NB4 (cell line): ENCODE data around the gene KDM5B.

Experiments used
- DNase-seq: peaks from one replicate; pipeline ENCODE4 v3.0.0; 2010; ENCODE audit warnings: low read depth
- H3K4me3 ChIP-seq: one replicate; pipeline ENCODE4 v1.5.1; 2011; ENCODE audit warnings: mild to moderate bottlenecking, low read depth, low read length, moderate library complexity
- MYC ChIP-seq: IDR thresholded peaks from 2 replicates; pipeline ENCODE4 v1.6.1; 2011; ENCODE audit warnings: low read depth, low read length
- POLR2A ChIP-seq: IDR thresholded peaks from 2 replicates; pipeline ENCODE4 v1.6.1; 2011; ENCODE audit warnings: mild to moderate bottlenecking; ENCODE audit not compliant: insufficient read length; ENCODE audit errors: extremely low read depth
- TF ChIP-seq, protein P1 (sequence below): IDR thresholded peaks from one replicate; pipeline ENCODE4 v1.5.1; 2012; ENCODE audit warnings: low read depth, low read length
- TF ChIP-seq, protein P2 (sequence below): IDR thresholded peaks from 2 replicates; pipeline ENCODE4 v1.6.1; 2011; ENCODE audit warnings: low read depth, low read length

The KDM5B gene

DNA sequence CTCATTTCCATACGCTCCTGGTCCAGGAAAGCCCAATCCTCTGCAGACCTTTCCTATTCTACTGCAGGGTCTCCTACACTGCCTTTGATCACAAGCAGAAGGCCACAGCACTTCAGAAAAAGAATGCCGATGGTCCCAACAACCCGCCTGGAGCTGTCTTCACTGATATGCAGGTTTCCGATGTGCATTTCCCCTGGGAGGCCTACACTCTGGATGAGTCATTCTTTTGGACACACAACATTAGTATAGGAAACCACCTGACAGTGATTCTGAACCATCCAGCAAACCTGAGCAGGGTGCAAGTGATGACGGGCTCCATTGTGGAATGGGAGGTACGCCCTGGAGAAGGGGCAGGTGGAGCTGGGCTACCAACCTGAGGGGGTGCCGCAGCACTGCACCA lies 17.5 kb upstream of the KDM5B start:
- no peak overlapping the region for H3K4me3 ChIP-seq
- TF ChIP-seq, protein P1, sequence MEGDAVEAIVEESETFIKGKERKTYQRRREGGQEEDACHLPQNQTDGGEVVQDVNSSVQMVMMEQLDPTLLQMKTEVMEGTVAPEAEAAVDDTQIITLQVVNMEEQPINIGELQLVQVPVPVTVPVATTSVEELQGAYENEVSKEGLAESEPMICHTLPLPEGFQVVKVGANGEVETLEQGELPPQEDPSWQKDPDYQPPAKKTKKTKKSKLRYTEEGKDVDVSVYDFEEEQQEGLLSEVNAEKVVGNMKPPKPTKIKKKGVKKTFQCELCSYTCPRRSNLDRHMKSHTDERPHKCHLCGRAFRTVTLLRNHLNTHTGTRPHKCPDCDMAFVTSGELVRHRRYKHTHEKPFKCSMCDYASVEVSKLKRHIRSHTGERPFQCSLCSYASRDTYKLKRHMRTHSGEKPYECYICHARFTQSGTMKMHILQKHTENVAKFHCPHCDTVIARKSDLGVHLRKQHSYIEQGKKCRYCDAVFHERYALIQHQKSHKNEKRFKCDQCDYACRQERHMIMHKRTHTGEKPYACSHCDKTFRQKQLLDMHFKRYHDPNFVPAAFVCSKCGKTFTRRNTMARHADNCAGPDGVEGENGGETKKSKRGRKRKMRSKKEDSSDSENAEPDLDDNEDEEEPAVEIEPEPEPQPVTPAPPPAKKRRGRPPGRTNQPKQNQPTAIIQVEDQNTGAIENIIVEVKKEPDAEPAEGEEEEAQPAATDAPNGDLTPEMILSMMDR: no peak
- DNase-seq: no peak

DNA sequence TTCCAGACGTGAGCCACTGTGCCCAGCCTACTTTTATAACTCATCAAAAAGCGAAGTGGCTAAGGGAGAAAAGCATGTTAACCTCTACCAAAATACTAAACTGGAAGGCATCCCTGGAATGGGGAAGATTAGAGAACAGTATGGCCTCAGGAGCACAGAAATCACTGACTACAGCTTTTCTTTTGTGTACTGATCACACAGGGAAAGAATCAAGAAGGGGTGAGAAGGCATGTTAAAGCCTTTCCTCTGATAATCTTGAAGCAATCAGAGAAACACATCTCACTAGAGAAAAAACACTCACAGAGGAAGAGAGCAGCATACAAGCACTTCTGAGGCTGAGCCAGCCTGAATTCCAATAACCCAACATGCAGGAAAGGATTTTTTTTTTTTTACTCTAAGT lies 13.2 kb upstream of the KDM5B start:
- DNase-seq: no peak
- TF ChIP-seq, protein P2, sequence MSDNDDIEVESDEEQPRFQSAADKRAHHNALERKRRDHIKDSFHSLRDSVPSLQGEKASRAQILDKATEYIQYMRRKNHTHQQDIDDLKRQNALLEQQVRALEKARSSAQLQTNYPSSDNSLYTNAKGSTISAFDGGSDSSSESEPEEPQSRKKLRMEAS: no peak
- TF ChIP-seq, protein P1: no peak
- TF ChIP-seq POLR2A: no peak
- no peak for TF ChIP-seq MYC
- no peak overlapping the region for H3K4me3 ChIP-seq

DNA sequence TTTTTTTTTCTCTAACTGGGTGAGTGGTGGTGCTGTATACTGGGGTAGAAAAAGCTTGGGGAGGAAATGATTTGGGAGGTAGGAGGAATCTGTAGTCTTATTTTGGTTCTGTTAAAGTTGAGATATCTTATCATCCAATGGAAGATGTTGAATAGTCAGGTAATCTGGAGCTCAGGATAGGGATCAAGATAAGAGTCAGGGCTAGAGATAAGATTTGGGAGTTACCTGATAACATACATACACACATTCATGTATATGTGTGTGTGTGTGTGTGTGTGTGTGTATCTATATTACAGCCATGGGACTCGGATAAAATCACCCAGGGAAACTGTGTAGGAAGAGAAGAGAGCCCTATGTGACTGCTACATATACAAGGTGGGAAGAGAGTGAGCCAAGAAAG lies 10.6 kb upstream of the KDM5B start:
- TF ChIP-seq, protein P1: no peak
- TF ChIP-seq MYC (no peak), POLR2A (no peak)
- TF ChIP-seq, protein P2: no peak
- DNase-seq: no peak
- no peak overlapping the region for H3K4me3 ChIP-seq

DNA sequence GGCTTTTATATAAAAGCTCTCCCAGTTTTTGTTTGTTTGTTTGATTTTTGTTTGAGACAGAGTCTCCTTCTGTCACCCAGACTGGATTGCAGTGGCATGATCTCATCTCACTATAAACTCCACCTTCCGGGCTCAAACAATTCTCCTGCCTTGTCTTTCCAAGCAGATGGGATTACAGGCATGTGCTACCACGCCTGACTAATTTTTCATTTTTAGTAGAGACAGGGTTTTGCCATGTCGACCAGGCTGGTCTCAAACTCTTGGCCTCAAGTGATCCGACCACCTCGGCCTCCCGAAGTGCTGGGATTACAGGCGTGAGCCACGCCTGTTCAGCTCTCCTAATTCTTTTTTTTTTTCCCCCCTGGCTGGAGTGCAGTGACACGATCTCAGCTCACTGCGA lies 6.9 kb upstream of the KDM5B start:
- no peak overlapping the region for H3K4me3 ChIP-seq
- DNase-seq: no peak
- TF ChIP-seq, protein P2: no peak
- TF ChIP-seq, protein P1: no peak
- TF ChIP-seq MYC (no peak), POLR2A (no peak)

DNA sequence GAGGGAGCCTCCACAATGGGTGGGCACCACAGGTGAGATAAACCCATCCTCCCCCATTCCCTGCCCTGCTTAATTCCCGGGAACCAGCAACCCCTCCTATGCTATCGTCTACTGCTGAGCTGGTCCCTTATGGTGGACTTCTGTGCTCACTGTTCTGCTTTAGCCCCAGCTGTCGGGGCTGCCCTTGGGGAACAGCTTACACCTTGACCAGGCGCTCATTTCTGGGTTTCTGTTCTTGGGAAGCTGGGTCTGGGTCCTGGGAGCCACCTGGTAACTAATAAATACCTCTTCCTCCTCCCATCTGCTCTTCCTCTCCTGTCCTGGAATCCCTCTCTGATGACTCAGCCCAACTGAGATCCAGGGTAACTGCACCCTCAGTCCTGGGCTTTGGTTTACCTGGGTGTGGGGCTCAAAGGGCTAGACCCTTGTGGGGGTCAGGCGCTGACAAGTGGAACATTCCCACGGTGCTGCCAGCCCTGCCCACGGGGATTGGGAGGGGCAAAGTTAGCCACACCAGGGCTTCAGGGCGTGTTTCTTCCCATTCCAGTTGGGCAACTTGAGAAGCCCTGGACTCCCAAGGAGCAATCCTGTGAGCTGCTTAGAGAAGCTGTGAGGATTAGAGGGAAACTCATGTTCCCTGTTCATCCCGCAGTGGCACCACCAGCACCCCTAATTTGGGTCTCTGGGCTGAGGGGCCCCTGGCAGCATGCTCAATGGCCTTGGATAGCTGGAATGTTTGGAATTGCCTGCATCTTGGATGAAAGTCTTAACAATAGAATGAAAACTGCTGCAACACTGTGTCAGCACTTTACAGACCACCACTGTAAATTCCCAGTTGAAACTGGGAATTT lies 4.2 kb upstream of the KDM5B start:
- DNase-seq: no peak
- H3K4me3 ChIP-seq: peak overlapping the region; percentile 75
- no peak for TF ChIP-seq POLR2A
- no peak for TF ChIP-seq MYC
- TF ChIP-seq, protein P1: no peak
- TF ChIP-seq, protein P2: no peak
